Mononuclear cell (primary cell): ENCODE data around the gene C20orf141. TPM values are rescaled to one million over a fixed set of nuclear protein-coding genes. Genes with fewer than 3 reads are reported as not detected.

Experiments
- H3K27me3 ChIP-seq: 2 replicates; pipeline ENCODE4 v1.6.0; 2011; ENCODE audit warnings: low read length, control low read depth; ENCODE audit not compliant: insufficient read depth
- H3K4me1 ChIP-seq: 2 replicates; pipeline ENCODE4 v1.5.1; 2011; ENCODE audit warnings: mild to moderate bottlenecking, low read length, control low read depth; ENCODE audit not compliant: insufficient read depth
- H3K4me3 ChIP-seq: 2 replicates; pipeline ENCODE4 v1.5.1; 2011; ENCODE audit warnings: mild to moderate bottlenecking, low read length, moderate library complexity
- H3K9me3 ChIP-seq: 2 replicates; pipeline ENCODE4 v1.5.1; 2011; ENCODE audit warnings: low read depth, mild to moderate bottlenecking, control low read depth, low read length
- total RNA-seq: library from RNA; depleted of rRNA; stranded (reverse); fragments of >200 nt; gene quantifications from one replicate; pipeline ENCODE4 v1.2.3, GENCODE V29; 2012

Gene C20orf141
- total RNA-seq, 1 donor = not detected

- H3K4me3 ChIP-seq = peak overlapping the region; percentile 84
Measured at GRCh38 chr20:2840967-2841531, 26.3 kb downstream of the C20orf141 start.

GRCh38 chr20:2845607-2846006, 30.8 kb downstream of the C20orf141 start:
- Histone ChIP-seq H3K9me3 (no peaks in the 10 kb centered on the region), H3K4me3 (no peak overlapping the region), H3K27me3 (no peaks in the 10 kb centered on the region), H3K4me1 (peaks cover 10% of the 10 kb centered on the region)

More at GRCh38 chr20:2840967-2841531, 26.3 kb downstream of the C20orf141 start:
- Histone ChIP-seq H3K9me3 (no peaks in the 10 kb centered on the region), H3K4me1 (peaks cover 25% of the 10 kb centered on the region), H3K27me3 (no peaks in the 10 kb centered on the region)

GRCh38 chr20:2846698-2847097, 31.9 kb downstream of the C20orf141 start:
- Histone ChIP-seq H3K9me3 (no peaks in the 10 kb centered on the region), H3K4me3 (no peak overlapping the region), H3K4me1 (peaks cover 3% of the 10 kb centered on the region), H3K27me3 (no peaks in the 10 kb centered on the region)

- Histone ChIP-seq H3K27me3 (no peaks in the 10 kb centered on the region), H3K9me3 (no peaks in the 10 kb centered on the region), H3K4me1 (peaks cover 6% of the 10 kb centered on the region), H3K4me3 (no peak overlapping the region)
Measured at GRCh38 chr20:2847802-2848201, 33.0 kb downstream of the C20orf141 start.

- no peaks in the 10 kb centered on the region for H3K9me3 ChIP-seq
- H3K4me1 ChIP-seq = peaks cover 6% of the 10 kb centered on the region
- no peaks in the 10 kb centered on the region for H3K27me3 ChIP-seq
- no peak overlapping the region for H3K4me3 ChIP-seq
Measured at GRCh38 chr20:2849529-2849928, 34.7 kb downstream of the C20orf141 start.

GRCh38 chr20:2851086-2851485, 36.3 kb downstream of the C20orf141 start:
- H3K27me3 ChIP-seq = no peaks in the 10 kb centered on the region
- H3K9me3 ChIP-seq = no peaks in the 10 kb centered on the region
- H3K4me3 ChIP-seq = no peak overlapping the region
- peaks cover 6% of the 10 kb centered on the region for H3K4me1 ChIP-seq

- H3K27me3 ChIP-seq = no peaks in the 10 kb centered on the region
- no peaks in the 10 kb centered on the region for H3K9me3 ChIP-seq
- H3K4me1 ChIP-seq = no peaks in the 10 kb centered on the region
- no peak overlapping the region for H3K4me3 ChIP-seq
Measured at GRCh38 chr20:2858591-2858990, 43.8 kb downstream of the C20orf141 start.

GRCh38 chr20:2859330-2860121, 44.7 kb downstream of the C20orf141 start:
- no peaks in the 10 kb centered on the region for H3K27me3 ChIP-seq
- no peak overlapping the region for H3K4me3 ChIP-seq
- no peaks in the 10 kb centered on the region for H3K9me3 ChIP-seq
- peaks cover under 1% of the 10 kb centered on the region for H3K4me1 ChIP-seq

GRCh38 chr20:2864626-2865025, 49.8 kb downstream of the C20orf141 start:
- Histone ChIP-seq H3K4me1 (peaks cover 31% of the 10 kb centered on the region), H3K4me3 (no peak overlapping the region), H3K9me3 (no peaks in the 10 kb centered on the region), H3K27me3 (no peaks in the 10 kb centered on the region)

- no peak overlapping the region for H3K4me3 ChIP-seq
- H3K27me3 ChIP-seq = no peaks in the 10 kb centered on the region
- peaks cover 31% of the 10 kb centered on the region for H3K4me1 ChIP-seq
- H3K9me3 ChIP-seq = no peaks in the 10 kb centered on the region
Measured at GRCh38 chr20:2865101-2865500, 50.3 kb downstream of the C20orf141 start.

Other genes with a start within 250 kb of the C20orf141 start
- gene NOP56, start 162.4 kb upstream of the C20orf141 start, total RNA-seq = 109 TPM
- gene IDH3B, start 150.8 kb upstream of the C20orf141 start, total RNA-seq = 103 TPM
- gene EBF4, start 122.2 kb upstream of the C20orf141 start, total RNA-seq = 0.63 TPM
- 0.10 TPM for gene CPXM1, start 14.4 kb upstream of the C20orf141 start, total RNA-seq
- gene TMEM239, start 1.4 kb downstream of the C20orf141 start, total RNA-seq = not detected
- gene PCED1A, start 25.7 kb downstream of the C20orf141 start, total RNA-seq = 30.0 TPM
- 16.6 TPM for gene VPS16, start 25.8 kb downstream of the C20orf141 start, total RNA-seq
- 148 TPM for gene PTPRA, start 58.5 kb downstream of the C20orf141 start, total RNA-seq
- 0.52 TPM for gene GNRH2, start 228.6 kb downstream of the C20orf141 start, total RNA-seq
- gene MRPS26, start 231.1 kb downstream of the C20orf141 start, total RNA-seq = 11.0 TPM